ENCODE data around the gene AIPL1.

- TF ChIP-seq POLR2AphosphoS5 (IDR thresholded peaks at IDR 0.05; ENCODE audit: insufficient read depth, low read depth, low read length), result no peak
- TF ChIP-seq EZH2 (IDR thresholded peaks at IDR 0.05; ENCODE audit: borderline replicate concordance, low read depth, low read length, severe bottlenecking), result no peak
- no peak for TF ChIP-seq MAX (IDR thresholded peaks at IDR 0.05; ENCODE audit: insufficient read depth, insufficient read length)
- no peak for TF ChIP-seq CTCF (IDR thresholded peaks at IDR 0.05; ENCODE audit: extremely low read depth in 1 of 2, insufficient read depth in 1 of 2, low read depth in 1 of 2, low read length in 2 of 2)
- no peak for TF ChIP-seq POLR2A (IDR thresholded peaks at IDR 0.05; ENCODE audit: low read depth, low read length)
- no peak for TF ChIP-seq JUN (IDR thresholded peaks at IDR 0.05; ENCODE audit: borderline replicate concordance, insufficient read depth, insufficient read length, low read depth)
These were observed 32.7 kb downstream of the AIPL1 start for GRCh38 chr17:6402258-6402657.

All from endothelial cell of umbilical vein (primary cell).